ENCODE data around the gene KRTAP4-16.
"Not testable (repeated sequence)": the region's sequence is repeated elsewhere in the genome, so short reads cannot be mapped to it uniquely, and the experiment has no call there.

DNA sequence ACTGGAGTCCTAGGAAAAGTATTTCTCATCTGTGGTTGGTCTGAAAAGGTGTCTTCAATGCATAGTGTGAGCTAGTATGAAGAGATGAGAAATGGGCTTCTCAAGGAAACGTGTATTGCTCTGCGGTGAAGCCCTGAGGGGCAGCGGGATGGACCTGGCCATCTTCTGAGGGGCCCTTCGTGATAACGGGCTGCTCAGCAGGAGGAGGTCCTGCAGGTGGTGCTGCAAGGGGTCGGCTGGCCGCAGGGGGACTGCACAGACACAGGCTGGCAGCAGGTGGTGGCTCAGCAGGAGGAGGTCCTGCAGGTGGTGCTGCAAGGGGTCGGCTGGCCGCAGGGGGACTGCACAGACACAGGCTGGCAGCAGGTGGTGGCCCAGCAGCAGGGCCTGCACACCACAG, 47.5 kb downstream of the KRTAP4-16 start:
- TF ChIP-seq, protein P1, sequence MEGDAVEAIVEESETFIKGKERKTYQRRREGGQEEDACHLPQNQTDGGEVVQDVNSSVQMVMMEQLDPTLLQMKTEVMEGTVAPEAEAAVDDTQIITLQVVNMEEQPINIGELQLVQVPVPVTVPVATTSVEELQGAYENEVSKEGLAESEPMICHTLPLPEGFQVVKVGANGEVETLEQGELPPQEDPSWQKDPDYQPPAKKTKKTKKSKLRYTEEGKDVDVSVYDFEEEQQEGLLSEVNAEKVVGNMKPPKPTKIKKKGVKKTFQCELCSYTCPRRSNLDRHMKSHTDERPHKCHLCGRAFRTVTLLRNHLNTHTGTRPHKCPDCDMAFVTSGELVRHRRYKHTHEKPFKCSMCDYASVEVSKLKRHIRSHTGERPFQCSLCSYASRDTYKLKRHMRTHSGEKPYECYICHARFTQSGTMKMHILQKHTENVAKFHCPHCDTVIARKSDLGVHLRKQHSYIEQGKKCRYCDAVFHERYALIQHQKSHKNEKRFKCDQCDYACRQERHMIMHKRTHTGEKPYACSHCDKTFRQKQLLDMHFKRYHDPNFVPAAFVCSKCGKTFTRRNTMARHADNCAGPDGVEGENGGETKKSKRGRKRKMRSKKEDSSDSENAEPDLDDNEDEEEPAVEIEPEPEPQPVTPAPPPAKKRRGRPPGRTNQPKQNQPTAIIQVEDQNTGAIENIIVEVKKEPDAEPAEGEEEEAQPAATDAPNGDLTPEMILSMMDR (IDR thresholded peaks at IDR 0.05; ENCODE audit: insufficient read depth, low read length, poor library complexity, severe bottlenecking), result not testable (repeated sequence)
- TF ChIP-seq EZH2phosphoT487 (conservative IDR thresholded peaks at IDR 0.05; ENCODE audit: low read length), result not testable (repeated sequence)
